ENCODE measurements around the gene HAUS5.
"Not testable (repeated sequence)": the region's sequence is repeated elsewhere in the genome, so short reads cannot be mapped to it uniquely, and the experiment has no call there.

HAUS5 gene, protein sequence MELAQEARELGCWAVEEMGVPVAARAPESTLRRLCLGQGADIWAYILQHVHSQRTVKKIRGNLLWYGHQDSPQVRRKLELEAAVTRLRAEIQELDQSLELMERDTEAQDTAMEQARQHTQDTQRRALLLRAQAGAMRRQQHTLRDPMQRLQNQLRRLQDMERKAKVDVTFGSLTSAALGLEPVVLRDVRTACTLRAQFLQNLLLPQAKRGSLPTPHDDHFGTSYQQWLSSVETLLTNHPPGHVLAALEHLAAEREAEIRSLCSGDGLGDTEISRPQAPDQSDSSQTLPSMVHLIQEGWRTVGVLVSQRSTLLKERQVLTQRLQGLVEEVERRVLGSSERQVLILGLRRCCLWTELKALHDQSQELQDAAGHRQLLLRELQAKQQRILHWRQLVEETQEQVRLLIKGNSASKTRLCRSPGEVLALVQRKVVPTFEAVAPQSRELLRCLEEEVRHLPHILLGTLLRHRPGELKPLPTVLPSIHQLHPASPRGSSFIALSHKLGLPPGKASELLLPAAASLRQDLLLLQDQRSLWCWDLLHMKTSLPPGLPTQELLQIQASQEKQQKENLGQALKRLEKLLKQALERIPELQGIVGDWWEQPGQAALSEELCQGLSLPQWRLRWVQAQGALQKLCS

DNA sequence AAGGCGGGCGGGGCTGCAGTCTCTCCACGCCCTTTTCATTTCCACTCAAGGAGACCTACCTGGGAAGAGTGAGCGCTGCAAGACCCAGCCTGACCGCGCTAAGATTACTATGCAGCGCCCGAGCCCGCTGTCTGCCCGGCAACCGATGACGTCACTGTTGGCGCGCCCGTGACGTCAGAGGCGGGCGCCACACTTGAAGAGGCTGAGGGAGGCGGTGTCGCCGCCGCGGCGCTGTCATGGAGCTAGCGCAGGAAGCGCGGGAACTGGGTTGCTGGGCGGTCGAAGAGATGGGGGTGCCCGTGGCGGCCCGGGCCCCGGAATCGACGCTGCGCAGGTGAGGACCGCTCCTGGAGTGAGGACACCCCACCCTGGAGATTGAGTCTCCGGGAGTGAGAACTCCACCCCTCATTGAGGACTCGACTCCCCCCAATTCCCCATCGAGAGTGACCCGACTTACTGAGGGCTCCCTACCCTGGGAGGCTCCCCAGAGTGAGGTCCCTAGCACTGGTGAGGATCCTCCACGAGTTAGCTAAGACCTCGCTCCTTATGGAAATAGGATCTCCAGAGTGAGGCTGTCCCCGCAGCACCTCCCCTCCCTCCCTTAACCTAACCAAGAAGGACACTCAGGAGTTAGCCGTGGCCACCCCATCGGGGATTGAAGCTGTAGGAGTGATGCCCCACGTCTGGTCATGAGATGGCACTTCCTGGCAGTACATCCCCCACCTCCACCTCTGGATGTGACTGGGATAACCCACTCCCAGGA lies at the start of gene HAUS5:
Gene HAUS5, plus strand, starts transcription at position 177 of the 763 bp plus-strand sequence. Its CDS starts 60 bp downstream, at position 237.
- DNase-seq = peak; percentile 95

DNA sequence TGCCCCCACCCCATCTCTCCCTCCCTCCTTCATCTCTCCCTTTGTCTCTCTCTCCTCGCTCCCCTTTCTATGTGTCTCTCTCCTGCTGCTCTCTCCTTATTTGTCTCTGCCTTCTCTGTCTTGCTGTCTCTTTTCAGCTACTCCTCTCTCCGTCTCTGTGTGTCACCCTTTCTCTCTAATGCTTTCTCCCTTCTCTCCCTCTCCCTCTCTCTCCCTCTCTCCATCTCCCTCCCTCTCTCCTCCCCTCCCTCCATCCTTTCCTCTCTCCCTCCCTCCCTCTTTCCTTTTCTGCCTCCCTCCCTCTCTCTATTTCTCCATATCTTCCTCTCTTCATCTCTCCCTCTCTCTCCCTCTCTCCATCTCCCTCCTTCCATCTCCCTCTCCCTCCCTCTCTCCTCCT lies 49.8 kb upstream of the HAUS5 start:
- no peak for DNase-seq

DNA sequence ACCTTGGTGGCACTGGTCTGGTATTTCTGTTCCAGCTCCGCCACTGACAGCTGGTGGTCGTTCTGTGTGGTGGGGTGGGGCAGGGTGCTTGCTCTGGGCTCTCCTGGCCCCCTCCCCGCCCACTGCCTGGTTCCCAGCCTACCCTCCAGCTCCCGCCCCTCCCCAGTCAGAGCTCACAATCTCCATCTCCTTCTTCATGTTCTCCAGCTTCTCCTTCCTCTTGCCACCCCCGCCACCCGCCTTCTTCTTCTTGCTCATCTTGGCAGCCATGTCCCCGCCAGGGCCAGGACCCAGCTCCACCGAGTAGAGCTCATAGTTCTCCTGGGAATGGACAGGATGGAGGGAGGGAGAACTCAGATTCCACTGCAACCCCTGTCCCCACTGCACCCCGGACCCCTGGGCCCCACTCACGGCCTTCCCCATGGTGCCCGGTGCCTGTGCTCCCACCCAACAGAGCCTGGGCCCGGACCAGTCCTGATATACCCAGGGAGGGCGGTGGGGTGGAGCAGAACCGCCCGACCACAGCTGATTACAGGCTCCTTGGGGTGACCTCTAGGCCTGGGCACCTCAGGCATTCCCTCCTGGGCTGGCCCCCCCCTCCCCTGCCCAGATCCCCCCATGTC lies 49.2 kb upstream of the HAUS5 start, which contains the start of gene ATP4A:
Gene ATP4A, minus strand, starts transcription at position 452 of the 623 bp plus-strand sequence. Its CDS starts 29 bp downstream, at position 423.
- no peak for DNase-seq

DNA sequence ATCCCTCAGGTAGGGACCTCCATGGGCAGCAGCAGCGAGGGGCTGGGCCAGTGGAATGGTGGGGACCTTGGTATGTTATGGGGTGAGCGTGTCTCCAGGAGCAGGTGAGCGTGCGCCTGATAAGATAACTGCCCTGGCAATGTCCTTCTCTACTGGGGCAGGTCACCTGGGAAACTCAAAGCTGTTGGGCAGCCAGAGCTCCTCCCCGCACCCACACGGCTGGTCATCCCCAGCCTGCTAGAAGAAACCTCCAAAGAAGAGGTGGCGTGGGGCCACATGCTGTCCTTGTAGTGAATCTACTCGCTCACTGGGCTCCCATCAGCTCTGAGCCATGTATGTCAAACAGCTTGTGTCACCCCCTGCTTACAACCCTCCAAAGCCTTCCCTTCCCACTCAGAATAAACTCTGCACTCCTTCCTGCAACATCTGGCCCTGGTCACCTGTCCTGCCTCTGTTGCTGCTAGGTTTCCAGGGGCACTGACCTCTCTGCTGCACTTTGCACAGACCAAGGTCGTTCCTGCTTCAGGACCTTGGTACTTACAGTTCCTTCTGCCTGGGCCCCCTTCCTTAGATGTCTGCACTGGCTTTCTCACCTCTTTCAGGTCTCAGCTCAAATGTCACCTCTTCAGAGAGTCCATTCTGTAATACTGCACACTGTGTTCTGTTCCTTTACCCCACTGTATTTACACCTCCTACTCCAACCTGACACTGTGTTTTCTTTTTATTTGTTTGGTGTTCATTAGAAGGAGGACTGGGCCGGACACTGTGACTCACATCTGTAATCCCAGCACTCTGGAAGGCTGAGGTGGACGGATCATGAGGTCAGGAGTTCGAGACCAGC lies 47.3 kb upstream of the HAUS5 start:
- no peak for DNase-seq

DNA sequence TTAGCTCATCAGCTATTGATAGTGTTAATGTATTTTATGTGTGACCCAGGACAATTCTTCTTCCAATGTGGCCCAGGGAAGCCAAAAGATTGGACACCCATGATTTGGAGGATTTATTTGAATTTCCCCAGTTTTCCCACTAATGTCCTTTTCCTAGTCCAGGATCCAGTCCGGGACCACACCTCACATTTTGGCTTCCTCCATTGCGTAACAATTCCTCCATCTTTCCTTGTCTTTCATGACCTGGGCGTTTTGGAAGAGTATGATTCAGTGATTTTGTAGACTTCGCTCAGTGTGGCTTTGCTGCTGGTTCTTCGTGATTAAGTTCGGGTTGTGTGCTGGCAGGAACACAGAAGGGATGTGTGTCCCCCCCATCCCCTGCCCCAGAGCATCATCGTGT lies 45.8 kb upstream of the HAUS5 start:
- DNase-seq = no peak

DNA sequence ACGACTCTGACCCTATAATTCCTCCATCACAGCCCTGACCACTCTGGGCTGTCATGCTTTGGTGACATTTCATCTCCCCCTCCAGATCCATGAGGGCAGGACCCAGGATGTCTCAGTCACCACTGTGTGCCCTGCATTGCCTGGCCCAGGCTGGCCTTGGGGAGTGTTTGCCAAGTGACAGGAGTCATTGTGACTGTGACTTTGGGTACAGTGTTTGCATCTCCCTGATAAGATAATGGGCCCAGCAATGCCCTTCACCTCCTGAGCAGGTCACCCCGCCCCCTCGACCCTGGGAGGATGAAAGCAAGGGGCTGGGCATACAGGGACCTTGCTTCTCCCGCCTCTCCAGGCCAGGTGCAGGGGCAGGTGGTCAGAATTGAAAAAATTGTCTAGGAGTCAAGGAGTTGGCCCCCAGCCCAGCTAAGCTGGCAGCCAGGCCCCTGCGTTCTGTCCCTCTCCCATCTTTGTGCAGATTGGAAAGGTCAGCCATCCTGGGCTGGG lies 43.2 kb upstream of the HAUS5 start:
- no peak for DNase-seq

DNA sequence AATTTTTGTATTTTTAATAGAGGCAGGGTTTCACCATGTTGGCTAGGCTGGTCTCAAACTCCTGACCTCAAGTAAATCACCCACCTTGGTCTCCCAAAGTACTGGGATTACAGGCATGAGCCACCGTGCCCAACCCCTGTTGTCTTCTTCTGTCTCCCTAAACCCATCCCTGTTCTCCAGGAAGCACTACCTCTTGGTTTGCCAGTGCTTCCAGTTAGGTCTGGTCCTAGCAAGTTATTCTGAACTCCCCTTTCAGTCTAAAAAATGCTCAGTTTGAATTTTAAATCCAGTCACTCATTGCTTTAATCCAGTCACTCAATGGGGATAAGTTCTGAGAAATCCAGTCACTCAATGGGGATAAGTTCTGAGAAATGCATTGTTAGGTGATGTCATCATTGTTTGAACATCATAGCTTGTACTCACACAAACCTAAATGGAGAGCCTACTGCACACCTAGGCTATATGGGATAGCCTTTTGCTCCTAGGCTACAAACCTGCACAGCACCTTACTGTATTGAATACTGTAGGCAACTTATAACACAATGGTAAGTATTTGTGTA lies 41.0 kb upstream of the HAUS5 start:
- no peak for DNase-seq

DNA sequence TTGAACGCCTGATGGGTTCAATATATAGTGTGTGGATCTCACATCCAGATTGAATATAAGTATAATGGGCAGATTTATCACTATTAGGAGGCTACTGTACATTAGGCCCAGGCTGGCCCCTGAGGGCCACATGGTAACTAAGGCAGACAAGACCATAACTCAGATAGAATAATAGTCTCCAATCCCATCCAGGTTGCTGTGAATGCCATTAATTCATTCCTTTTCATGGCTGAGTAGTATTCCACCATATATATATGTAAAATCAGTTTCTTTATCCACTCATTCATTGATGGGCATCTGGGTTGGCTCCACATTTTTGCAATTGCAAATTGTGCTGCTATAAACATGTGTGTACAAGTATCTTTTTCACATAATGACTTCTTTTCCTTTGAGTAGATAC lies 34.6 kb upstream of the HAUS5 start:
- DNase-seq = no peak

DNA sequence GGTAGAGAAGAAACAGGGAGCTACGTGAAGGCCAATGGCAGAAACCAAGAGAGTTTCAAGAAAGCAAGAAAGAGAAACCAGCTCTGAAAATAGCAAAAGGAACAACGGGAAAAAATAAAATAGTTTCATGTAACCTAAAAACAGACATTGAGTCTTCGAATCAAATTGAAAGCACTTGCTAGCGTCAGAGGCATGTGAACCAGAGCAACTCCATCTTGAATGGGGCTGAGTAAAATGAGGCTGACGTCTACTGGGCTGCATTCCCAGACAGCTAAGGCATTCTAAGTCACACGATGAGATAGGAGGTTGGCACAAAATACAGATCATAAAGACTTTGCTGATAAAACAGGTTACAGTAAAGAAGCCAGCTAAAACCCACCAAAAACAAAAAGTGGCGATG lies 33.8 kb upstream of the HAUS5 start:
- DNase-seq = no peak

DNA sequence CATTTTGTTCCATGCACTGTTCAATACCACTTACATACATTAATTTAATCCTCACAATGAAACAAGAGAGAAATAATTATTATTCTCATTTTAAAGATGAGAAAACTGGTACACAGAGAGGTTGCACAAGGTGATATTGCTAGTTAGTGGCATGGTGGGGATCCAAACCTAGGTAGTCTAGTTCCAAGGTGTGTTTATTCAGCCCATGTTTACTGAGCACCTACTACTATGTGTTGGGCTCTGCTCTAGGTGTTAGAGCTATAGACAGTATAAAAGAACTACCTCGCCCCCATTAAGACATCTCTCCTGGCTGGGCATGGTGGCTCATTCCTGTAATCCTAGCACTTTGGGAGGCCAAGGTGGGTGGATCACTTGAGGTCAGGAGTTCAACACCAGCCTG lies 29.8 kb upstream of the HAUS5 start:
- DNase-seq = no peak

DNA sequence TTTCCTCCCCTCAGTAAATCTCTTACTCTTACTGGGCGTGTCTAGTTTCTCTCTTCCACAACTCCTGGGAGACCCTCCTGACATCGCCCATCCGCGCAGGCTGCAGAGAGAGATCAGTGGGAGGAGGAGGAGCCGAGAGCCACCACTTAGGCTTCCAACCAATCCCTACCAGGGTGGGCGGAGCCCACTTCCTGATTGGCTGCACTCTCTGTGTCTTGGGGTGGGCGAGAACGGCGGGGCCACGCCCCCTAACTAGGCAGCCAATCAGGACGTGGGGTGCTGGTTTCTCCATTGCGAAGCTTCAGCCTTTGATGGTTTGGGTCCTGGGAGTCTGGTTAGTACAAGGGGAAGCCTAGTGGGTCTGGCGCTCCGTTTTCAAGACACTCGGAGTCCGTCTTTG lies 26.7 kb upstream of the HAUS5 start, which contains the start of gene PMIS2:
Gene PMIS2, plus strand, starts transcription at position 326 of the 400 bp plus-strand sequence. CDS start 87 bp downstream, outside the sequence.
- no peak for DNase-seq

DNA sequence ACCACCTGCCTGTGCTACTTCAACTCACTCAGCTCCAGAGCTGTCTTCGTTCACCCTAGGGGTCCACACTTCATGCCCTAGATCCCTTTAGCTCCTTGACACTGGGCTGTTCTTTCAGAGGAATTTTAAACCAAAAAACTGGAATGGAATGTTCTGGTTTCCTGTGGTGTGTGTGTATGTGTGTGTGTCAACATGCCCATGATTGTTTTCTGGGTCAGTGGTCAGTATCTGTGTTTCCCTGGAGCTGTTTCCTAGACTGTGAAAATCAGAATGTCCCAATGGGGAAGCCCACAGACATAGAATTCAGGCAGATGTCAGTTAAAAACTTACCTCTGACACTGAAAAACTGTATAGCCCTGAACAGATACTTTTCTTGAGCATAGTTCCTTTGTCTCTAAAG lies 25.2 kb upstream of the HAUS5 start:
- no peak for DNase-seq

DNA sequence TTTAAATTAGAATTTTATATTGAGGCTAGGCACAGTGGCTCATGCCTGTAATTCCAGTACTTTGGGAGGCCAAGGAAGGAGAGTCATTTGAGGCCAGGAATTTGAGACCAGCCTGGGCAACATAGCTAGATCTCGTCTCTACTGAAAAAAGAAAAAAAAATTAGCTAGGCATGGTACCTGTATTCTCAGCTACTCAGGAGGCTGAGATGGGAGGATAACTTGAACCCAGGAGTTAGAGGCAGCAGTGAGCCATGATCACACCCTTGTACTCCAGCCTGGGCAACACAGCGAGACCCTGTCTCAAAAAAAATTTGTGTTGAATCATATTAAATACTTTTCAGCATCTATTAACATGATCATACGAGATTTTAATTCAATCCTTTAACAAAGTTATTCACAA lies 21.7 kb upstream of the HAUS5 start:
- no peak for DNase-seq

DNA sequence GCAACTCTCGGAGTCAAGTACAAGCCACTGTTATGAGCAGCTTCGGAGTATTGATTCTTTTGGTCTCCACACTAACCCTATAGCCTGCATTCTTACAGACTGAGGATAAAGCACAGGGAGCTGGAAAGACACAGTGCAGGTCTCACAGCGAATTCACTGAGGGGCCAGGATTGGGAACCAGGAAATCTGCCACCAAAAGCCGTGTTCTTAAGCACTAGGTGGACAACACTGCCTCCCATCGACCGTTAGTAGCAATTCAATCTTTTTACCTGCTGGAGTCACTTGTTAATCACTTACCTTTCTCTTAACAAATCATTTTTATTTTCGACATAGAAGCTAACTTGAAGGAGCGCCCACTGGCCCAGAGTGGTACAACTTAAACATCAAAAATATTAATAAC lies 20.3 kb upstream of the HAUS5 start:
- no peak for DNase-seq

DNA sequence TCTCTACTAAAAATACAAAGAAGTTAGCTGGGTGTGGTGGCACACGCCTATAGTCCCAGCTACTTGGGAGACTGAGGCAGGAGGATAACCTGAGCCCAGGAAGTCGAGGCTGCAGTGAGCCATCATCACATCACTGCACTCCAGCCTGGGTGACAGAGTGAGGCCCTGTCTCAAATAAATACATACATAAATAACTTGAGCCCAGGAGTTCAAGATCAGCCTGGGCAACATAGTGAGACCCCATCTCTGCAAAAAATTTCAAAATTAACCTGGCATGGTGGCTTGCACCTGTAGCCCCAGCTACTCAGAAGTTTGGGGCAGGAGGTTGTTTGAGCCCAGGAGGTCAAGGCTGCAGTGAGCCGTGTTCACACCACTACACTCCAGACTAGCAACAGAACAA lies 17.5 kb upstream of the HAUS5 start:
- not testable (repeated sequence) for DNase-seq

DNA sequence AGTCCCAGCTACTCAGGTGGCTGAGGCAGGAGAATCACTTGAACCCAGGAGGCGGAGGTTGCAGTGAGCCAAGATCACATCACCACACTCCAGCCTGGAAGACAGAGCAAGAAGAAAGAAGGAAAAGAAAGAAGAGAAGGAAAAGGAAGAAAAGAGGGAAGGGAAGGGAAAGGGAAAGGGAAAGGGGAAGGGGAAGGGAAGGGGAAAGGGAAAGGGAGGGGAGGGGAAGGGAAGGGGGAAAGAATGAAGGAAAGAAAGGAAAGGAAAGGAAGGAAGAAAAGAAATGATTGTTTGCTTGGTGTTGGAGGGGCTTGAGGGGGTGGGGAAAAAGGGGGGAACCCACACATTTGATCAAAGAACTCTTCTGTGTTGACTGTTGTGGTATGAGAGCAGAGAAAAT lies 16.6 kb upstream of the HAUS5 start:
- no peak for DNase-seq

DNA sequence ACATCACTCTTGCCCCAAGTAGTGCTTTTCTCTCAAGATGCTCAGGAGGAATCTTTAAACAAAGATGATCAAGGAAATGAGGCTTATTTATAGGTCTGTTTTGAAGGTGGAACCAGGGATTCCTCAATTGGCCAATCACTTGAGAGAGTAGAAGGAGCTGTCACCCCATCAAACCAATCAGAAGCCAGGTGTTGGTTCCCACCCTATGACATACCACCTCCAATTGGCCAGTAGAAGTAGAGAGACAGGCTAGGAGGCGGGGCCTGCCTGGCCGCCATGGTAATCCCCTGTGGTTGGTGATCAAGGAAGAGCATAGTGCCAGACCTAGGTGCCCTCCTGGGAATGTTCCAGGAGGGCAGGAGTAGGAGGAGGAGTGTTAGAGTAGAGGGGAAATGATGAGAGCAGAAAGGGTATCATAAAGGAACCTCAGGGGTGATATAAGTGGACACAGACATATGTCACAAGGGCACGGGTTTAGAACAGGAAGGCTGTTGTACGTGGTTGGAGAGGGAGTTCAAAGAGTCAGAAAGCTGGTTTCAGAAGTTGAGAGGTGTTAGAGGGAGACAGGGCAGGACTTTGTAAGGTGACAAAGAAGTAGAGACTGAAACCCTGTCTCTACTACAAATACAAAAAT lies 16.1 kb upstream of the HAUS5 start:
- no peak for DNase-seq

DNA sequence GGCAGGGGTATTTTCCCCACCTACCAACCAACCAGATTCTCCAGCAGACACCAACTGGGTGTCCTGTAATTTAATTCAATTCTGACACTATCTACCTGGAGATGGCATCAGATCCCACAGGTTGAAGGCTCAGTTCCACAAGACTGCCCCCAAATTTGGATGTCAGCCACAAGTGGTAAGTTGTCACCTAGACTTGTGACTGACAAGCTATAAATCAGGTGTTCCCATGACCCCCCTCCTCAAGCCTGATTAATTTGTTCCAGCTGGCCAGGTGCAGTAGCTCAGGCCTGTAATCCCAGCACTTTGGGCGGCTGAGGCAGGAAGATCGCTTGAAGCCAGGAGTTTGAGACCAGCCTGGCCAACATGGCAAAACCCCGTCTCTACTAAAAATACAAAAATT lies 10.6 kb upstream of the HAUS5 start:
- DNase-seq = no peak

DNA sequence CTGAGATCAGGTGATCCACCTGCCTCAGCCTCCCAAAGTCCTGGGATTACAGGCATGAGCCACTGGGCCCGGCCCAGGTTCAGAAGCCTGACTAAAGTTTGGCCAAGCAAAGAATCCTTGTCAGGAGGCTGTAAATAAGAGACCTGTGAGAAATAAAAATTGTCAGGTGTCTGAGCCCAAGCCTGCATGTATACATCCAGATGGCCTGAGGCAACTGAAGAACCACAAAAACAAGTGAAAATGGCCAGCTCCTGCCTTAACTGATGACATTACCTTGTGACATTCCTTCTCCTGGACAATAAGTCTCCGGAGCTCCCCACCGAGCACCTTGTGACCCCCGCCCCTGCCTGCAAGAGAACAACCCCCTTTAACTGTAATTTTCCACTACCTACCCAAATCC lies 8.1 kb upstream of the HAUS5 start:
- DNase-seq = not testable (repeated sequence)

DNA sequence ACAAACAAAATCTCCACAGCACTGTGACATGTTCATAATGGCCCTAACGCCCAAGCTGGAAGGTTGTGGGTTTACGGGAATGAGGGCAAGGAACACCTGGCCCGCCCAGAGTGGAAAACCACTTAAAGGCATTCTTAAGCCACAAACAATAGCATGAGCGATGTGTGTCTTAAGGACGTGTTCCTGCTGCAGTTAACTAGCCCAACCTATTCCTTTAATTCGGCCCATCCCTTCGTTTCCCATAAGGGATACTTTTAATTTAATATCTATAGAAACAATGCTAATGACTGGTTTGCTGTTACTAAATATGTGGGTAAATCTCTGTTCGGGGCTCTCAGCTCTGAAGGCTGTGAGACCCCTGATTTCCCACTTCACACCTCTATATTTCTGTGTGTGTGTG lies 5.4 kb upstream of the HAUS5 start:
- not testable (repeated sequence) for DNase-seq

DNA sequence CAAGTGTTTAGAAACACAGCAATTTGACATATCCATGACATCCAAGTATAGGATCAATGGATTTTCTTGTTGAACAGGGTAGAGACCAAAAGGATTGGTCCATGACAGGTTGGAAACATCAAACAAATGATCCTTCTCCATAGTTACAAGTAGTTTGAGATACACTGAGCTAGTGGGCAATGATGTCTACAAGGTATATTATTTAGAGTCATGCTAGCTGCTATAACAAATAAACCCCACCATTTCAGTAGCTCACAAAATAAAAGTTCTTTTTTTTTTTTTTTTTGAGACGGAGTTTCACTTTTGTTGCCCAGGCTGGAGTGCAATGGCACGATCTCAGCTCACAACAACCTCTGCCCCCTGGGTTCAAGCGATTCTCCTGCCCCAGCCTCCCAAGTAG lies 4.9 kb upstream of the HAUS5 start:
- DNase-seq = no peak
